ENCODE measurements around the gene PRMT5.

GRCh38 chr14:22976620-22977433 is 47.7 kb upstream of the PRMT5 start:
- no peak for TF ChIP-seq POLR2A (IDR thresholded peaks at IDR 0.05; ENCODE audit: low read length)
- no peak for TF ChIP-seq GATA1 (IDR thresholded peaks at IDR 0.05; ENCODE audit: low read depth, low read length)

All from erythroblast (primary cell).